Gastrocnemius medialis (tissue), 4 donors: ENCODE results near the gene PDK1. TPM values are rescaled to one million over a fixed set of nuclear protein-coding genes. Genes with fewer than 3 reads are reported as not detected.
"Not testable (repeated sequence)": the region's sequence is repeated elsewhere in the genome, so short reads cannot be mapped to it uniquely, and the experiment has no call there.

ENCODE experiments used
- ATAC-seq, 2 donors: fragments of 150-250 bp; one replicate each; pipeline ENCODE4 v1.9.1; 2016
- DNase-seq, 2 donors: peaks; one replicate each; pipeline ENCODE4 v3.0.0-alpha.2; 2019
- H3K27ac ChIP-seq, 4 donors: fragments of 200-600 bp; sonication (generic); 1 replicate in 1 of 4; 2 replicates in 3 of 4; pipeline ENCODE4 v1.5.1; 2016 to 2018; ENCODE audit warnings: mild to moderate bottlenecking in 2 of 4, moderate library complexity in 1 of 4
- H3K27me3 ChIP-seq, 3 donors: fragments of 200-600 bp; sonication (generic) in 2 of 3; 1 replicate in 1 of 3; 2 replicates in 2 of 3; pipeline versions ENCODE4 v1.5.1 to v1.6.0; 2016 to 2019; ENCODE audit warnings: mild to moderate bottlenecking in 1 of 3, moderate library complexity in 1 of 3
- H3K36me3 ChIP-seq, 2 donors: fragments of 200-600 bp; sonication (generic) in 1 of 2; one replicate each; pipeline ENCODE4 v1.5.1; 2017 to 2018
- H3K4me1 ChIP-seq, 2 donors: fragments of 200-600 bp; sonication (generic) in 1 of 2; one replicate each; pipeline ENCODE4 v1.5.1; 2016 to 2017; ENCODE audit warnings: mild to moderate bottlenecking in 2 of 2
- H3K4me3 ChIP-seq, 4 donors: fragments of 200-600 bp; sonication (generic) in 3 of 4; 1 replicate in 1 of 4; 2 replicates in 3 of 4; pipeline ENCODE4 v1.5.1; 2016 to 2019; ENCODE audit warnings: mild to moderate bottlenecking in 2 of 4
- H3K9me3 ChIP-seq, 3 donors: fragments of 200-600 bp; sonication (generic) in 2 of 3; 1 replicate in 1 of 3; 2 replicates in 2 of 3; pipeline ENCODE4 v1.5.1; 2016 to 2019
- POLR2A ChIP-seq, 2 donors: fragments of 450-650 bp; IDR thresholded peaks; one replicate each; pipeline ENCODE4 v1.6.1; 2017; ENCODE audit warnings: antibody characterized with exemption in 2 of 2, mild to moderate bottlenecking in 2 of 2, moderate library complexity in 2 of 2
- in situ Hi-C, 4 donors: fragments of 200-750 bp; cut with MboI; loops; one replicate each; pipeline versions ENCODE4 v1.15.0 to v1.8.0; 2017; ENCODE audit warnings: low sequenced_read_pairs in 4 of 4
- intact Hi-C: fragments of 100-400 bp; cut with DNase I; formaldehyde crosslinking; loops from one replicate; pipeline ENCODE4 v1.15.1; 2023; ENCODE audit warnings: low total_unique reads
- total RNA-seq, 4 donors: library from RNA; depleted of rRNA; stranded (reverse); fragments of >200 nt; gene quantifications; one replicate each; pipeline versions ENCODE4 v1.1.0 to v1.2.3, GENCODE V29; 2016
- TF ChIP-seq, protein P1 (sequence below), 5 experiments: fragments of 450-650 bp in 3 of 5; fragments of 200-600 bp in 2 of 5; sonication (generic) in 2 of 5; IDR thresholded peaks in 4 of 5; conservative IDR thresholded peaks in 1 of 5; 1 replicate in 4 of 5; 2 replicates in 1 of 5; pipeline ENCODE4 v1.5.1; 2016 to 2019; ENCODE audit warnings: antibody characterized with exemption in 5 of 5, mild to moderate bottlenecking in 3 of 5, moderate library complexity in 3 of 5

PDK1 gene
- total RNA-seq, 4 donors from 2014 or later, result 5.8 to 23.8 (median 14.0) TPM

DNA sequence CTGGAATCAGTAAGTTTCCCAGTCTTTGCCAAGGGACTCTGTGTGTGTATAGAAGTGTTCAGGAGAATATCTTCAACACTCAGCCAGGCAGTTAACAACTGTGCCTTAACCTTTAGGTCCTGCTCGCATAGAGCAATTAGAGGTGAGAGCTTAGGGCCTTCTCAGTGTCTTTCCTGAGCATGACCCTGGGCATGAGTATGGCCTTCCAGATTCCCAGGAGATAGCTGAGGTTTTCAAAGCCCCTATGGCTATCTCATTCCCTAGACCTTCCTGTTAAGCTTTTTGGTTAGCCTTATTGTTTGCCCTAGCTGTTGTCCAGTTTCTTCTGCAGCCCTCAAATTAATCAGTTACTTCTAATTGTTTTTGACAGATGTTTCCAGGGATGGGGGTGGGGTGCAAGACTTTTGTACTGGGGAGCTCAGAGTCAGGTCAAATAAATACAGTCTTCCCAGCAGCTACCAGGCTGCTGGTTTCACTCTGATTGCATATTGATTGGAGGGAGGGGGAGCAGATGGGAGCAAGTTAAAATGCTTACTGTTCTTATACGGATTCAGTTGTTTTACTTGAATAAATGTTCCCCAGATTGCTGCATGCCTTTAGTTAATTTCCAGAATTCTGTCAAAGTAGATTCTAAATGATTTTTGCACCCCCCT is 23.1 kb downstream of the PDK1 start:
- Histone ChIP-seq H3K4me3 (no peak overlapping the region), H3K4me1 (no peaks in the 10 kb centered on the region), H3K27me3 (no peaks in the 10 kb centered on the region), H3K9me3 (no peaks in the 10 kb centered on the region), H3K36me3 (peaks cover 0 to 19% of the 10 kb centered on the region in 2 donors), H3K27ac (no peak overlapping the region)
- in situ Hi-C loops (no loop called here), intact Hi-C loops (no loop called here)
- ATAC-seq, result no peak
- DNase-seq, result no peak
- TF ChIP-seq POLR2A (IDR thresholded peaks at IDR 0.05), result no peak
- TF ChIP-seq, protein P1, sequence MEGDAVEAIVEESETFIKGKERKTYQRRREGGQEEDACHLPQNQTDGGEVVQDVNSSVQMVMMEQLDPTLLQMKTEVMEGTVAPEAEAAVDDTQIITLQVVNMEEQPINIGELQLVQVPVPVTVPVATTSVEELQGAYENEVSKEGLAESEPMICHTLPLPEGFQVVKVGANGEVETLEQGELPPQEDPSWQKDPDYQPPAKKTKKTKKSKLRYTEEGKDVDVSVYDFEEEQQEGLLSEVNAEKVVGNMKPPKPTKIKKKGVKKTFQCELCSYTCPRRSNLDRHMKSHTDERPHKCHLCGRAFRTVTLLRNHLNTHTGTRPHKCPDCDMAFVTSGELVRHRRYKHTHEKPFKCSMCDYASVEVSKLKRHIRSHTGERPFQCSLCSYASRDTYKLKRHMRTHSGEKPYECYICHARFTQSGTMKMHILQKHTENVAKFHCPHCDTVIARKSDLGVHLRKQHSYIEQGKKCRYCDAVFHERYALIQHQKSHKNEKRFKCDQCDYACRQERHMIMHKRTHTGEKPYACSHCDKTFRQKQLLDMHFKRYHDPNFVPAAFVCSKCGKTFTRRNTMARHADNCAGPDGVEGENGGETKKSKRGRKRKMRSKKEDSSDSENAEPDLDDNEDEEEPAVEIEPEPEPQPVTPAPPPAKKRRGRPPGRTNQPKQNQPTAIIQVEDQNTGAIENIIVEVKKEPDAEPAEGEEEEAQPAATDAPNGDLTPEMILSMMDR (IDR thresholded peaks at IDR 0.05 in 4 of 5, conservative IDR thresholded peaks at IDR 0.05 in 1 of 5), result no peak

DNA sequence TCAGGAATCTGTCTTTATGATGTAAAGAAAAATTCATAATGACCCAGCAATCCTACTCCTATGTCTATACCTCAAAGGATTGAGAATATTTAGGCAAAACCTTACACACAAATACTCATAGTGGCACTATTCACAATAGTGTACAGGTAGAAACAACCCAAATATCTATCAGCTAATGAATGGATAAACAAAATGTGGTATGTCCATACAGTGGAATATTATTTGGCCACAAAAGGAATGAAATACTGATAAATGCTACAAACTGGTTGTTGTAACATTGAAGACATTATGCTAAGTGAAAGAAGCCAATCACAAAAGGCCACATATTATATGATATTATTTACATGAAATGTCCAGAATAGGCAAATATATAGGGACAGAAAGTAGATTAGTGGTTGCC is 24.7 kb downstream of the PDK1 start:
- DNase-seq (no peak), ATAC-seq (no peak)
- H3K36me3 ChIP-seq, result peaks cover 0 to 19% of the 10 kb centered on the region in 2 donors
- no peak for TF ChIP-seq POLR2A (IDR thresholded peaks at IDR 0.05)
- TF ChIP-seq, protein P1 (IDR thresholded peaks at IDR 0.05 in 4 of 5, conservative IDR thresholded peaks at IDR 0.05 in 1 of 5), result no peak
- no peak overlapping the region for H3K27ac ChIP-seq
- no peaks in the 10 kb centered on the region for H3K4me1 ChIP-seq
- in situ Hi-C loops (no loop called here), intact Hi-C loops (no loop called here)
- H3K27me3 ChIP-seq, result no peaks in the 10 kb centered on the region
- no peak overlapping the region for H3K4me3 ChIP-seq
- no peaks in the 10 kb centered on the region for H3K9me3 ChIP-seq

DNA sequence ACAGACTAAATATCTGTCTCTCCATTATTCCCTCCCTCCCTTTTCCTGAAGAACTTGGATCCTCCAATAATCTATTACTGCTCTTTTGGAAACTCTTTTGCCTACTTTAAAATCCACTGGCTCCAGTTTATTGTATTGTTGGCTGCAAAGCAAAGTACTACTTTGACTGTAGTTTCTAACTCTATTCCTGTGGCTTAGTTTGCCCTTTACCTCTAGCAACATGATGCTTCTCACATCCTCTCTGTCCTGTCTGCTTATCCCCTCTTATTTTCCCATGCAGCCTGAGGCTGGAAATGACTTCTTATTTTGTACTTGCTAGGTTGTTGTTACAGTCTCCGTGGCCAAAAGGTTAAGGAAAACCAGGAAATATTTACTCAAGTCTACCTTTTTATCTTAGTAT is 26.8 kb downstream of the PDK1 start:
- intact Hi-C loops, result no loop called here
- ATAC-seq (no peak), DNase-seq (no peak)
- H3K9me3 ChIP-seq, result no peaks in the 10 kb centered on the region
- no peaks in the 10 kb centered on the region for H3K4me1 ChIP-seq
- no peaks in the 10 kb centered on the region for H3K27me3 ChIP-seq
- no peak overlapping the region for H3K27ac ChIP-seq
- in situ Hi-C loops, result no loop called here
- no peak overlapping the region for H3K4me3 ChIP-seq
- no peak for TF ChIP-seq POLR2A (IDR thresholded peaks at IDR 0.05)
- TF ChIP-seq, protein P1 (IDR thresholded peaks at IDR 0.05 in 4 of 5, conservative IDR thresholded peaks at IDR 0.05 in 1 of 5), result no peak
- H3K36me3 ChIP-seq, result peaks cover 0 to 32% of the 10 kb centered on the region in 2 donors

DNA sequence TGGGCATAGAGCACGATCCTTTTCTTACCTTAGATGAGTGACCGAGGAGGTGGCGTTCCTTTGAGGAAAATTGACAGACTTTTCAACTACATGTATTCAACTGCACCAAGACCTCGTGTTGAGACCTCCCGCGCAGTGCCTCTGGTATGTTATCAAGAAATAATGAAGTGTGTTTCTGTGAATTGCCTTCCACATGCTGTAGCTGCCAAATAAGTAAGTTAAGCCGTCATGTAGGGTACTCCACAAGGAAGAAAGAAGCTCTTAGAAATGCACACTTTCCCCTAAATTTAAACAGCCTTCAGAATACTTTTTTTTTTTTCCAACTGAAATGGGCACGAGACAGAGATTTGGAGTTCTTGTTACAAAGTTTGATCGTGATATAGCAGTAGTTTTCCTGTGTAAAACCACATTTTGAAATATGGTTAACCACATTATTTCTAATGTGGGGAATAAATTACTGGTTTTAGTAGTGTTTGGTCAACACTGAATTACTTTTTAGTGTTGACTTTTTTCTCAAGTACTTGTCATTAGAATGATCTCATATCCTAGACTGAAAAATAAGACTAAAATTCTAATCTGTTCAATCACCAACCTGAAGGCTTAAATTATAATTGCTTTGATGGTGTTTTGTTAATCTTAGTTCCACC is 30.5 kb downstream of the PDK1 start:
- H3K36me3 ChIP-seq, result peaks cover 0 to 19% of the 10 kb centered on the region in 2 donors
- intact Hi-C loops (no loop called here), in situ Hi-C loops (no loop called here)
- H3K4me3 ChIP-seq, result no peak overlapping the region
- H3K9me3 ChIP-seq, result no peaks in the 10 kb centered on the region
- no peak overlapping the region for H3K27ac ChIP-seq
- no peaks in the 10 kb centered on the region for H3K4me1 ChIP-seq
- ATAC-seq, result no peak
- TF ChIP-seq, protein P1 (IDR thresholded peaks at IDR 0.05 in 4 of 5, conservative IDR thresholded peaks at IDR 0.05 in 1 of 5), result no peak
- no peak for TF ChIP-seq POLR2A (IDR thresholded peaks at IDR 0.05)
- H3K27me3 ChIP-seq, result no peaks in the 10 kb centered on the region
- no peak for DNase-seq

DNA sequence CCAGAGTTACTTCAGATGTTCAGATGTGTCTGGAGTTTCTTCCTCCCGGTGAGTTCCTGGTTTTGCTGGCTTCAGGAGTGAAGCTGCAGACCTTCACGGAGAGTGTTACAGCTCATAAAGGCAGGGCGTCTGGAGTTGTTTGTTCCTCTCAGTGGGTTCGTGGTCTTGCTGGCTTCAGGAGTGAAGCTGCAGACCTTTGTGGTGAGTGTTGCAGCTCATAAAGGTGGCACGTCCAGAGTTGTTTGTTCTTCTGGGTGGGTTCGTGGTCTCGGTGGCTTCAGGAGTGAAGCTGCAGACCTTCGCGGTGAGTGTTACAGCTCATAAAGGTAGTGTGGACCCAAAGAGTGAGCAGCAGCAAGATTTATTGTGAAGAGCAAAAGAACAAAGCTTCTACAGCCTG is 31.3 kb downstream of the PDK1 start:
- H3K27ac ChIP-seq, H3K4me3 ChIP-seq, DNase-seq, H3K4me1 ChIP-seq, H3K9me3 ChIP-seq, in situ Hi-C loops, H3K27me3 ChIP-seq, ATAC-seq, intact Hi-C loops: not testable (repeated sequence)
- peaks cover 0 to 16% of the 10 kb centered on the region in 2 donors for H3K36me3 ChIP-seq
